ENCODE data around the gene IQSEC2.

Gene IQSEC2

GRCh38 chrX:53281321-53281822 is at the start of gene IQSEC2:
Gene IQSEC2 (minus strand): TSS chrX:53281584.
- TF ChIP-seq CTCF (IDR thresholded peaks at IDR 0.05; ENCODE audit: low read length, missing control alignments): no peak
- DNase-seq (ENCODE audit: low read depth): peak; percentile 77
- peak within 1 kb of the TSS; percentile 43 for H3K4me3 ChIP-seq (replicated peaks; ENCODE audit: low read depth, low read length)

- DNase-seq (ENCODE audit: low read depth): no peak
- no peak for TF ChIP-seq CTCF (IDR thresholded peaks at IDR 0.05; ENCODE audit: low read length, missing control alignments)
- no peak overlapping the region for H3K4me3 ChIP-seq (replicated peaks; ENCODE audit: low read depth, low read length)
Observed at GRCh38 chrX:53330331-53330730, 48.9 kb upstream of the IQSEC2 start.

- DNase-seq (ENCODE audit: low read depth): no peak
- no peak overlapping the region for H3K4me3 ChIP-seq (replicated peaks; ENCODE audit: low read depth, low read length)
- TF ChIP-seq CTCF (IDR thresholded peaks at IDR 0.05; ENCODE audit: low read length, missing control alignments): no peak
Observed at GRCh38 chrX:53324803-53325202, 43.4 kb upstream of the IQSEC2 start.

- TF ChIP-seq CTCF (IDR thresholded peaks at IDR 0.05; ENCODE audit: low read length, missing control alignments): no peak
- DNase-seq (ENCODE audit: low read depth): no peak
- H3K4me3 ChIP-seq (replicated peaks; ENCODE audit: low read depth, low read length): no peak overlapping the region
Observed at GRCh38 chrX:53324085-53324484, 42.7 kb upstream of the IQSEC2 start.

GRCh38 chrX:53323196-53323595 is 41.8 kb upstream of the IQSEC2 start:
- no peak overlapping the region for H3K4me3 ChIP-seq (replicated peaks; ENCODE audit: low read depth, low read length)
- DNase-seq (ENCODE audit: low read depth): no peak
- TF ChIP-seq CTCF (IDR thresholded peaks at IDR 0.05; ENCODE audit: low read length, missing control alignments): no peak

GRCh38 chrX:53321943-53322497 is 40.6 kb upstream of the IQSEC2 start:
- H3K4me3 ChIP-seq (replicated peaks; ENCODE audit: low read depth, low read length): no peak overlapping the region
- no peak for TF ChIP-seq CTCF (IDR thresholded peaks at IDR 0.05; ENCODE audit: low read length, missing control alignments)
- no peak for DNase-seq (ENCODE audit: low read depth)
